ENCODE results near the gene VPS9D1. TPM values are rescaled to one million over a fixed set of nuclear protein-coding genes. Genes with fewer than 3 reads are reported as not detected.

The VPS9D1 gene
- total RNA-seq, 4 donors from 2014 or later = 1.5 to 10.5 (median 3.6) TPM

DNA sequence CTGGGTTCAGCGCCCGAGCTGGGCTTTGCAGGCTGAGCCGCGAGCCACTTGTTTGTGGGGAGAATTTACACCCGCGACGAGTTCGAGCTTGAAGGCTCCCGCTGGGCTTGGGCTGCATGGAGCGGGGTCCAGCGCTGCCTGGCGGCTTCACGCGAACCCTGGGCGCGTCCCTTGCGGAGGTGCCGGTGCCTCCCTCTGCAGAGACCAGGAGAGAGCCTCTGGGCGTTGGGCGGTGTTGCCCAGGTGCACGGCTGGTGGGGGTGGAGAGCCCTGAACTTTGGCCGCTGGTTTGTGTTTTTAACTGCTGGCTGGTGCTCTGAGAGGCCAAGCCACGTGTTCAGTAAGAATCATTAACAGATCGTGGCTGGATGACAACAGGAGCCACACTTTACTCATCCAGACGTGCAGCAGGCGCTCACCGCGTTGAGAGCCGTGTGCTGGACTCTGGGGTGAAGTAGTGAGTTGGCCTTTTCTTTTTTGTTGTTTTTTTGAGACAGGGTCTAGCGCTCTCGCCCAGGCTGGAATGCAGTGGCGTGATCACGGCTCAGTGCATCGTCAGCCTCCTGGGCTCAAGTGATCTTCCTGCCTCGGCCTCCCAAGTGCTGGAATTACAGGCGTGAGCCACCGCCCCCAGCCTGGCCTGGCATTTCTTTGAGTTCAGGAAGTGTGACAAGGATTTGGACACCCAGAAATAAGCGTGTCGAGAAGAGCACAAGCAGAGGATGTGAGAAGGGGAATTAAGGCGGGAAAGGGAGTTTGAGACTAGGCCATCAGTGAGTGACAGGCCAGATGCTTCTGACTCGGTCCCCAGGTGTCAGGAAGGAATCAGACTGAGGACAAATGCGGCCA, 33.4 kb downstream of the VPS9D1 start:
- TF ChIP-seq, protein P1, sequence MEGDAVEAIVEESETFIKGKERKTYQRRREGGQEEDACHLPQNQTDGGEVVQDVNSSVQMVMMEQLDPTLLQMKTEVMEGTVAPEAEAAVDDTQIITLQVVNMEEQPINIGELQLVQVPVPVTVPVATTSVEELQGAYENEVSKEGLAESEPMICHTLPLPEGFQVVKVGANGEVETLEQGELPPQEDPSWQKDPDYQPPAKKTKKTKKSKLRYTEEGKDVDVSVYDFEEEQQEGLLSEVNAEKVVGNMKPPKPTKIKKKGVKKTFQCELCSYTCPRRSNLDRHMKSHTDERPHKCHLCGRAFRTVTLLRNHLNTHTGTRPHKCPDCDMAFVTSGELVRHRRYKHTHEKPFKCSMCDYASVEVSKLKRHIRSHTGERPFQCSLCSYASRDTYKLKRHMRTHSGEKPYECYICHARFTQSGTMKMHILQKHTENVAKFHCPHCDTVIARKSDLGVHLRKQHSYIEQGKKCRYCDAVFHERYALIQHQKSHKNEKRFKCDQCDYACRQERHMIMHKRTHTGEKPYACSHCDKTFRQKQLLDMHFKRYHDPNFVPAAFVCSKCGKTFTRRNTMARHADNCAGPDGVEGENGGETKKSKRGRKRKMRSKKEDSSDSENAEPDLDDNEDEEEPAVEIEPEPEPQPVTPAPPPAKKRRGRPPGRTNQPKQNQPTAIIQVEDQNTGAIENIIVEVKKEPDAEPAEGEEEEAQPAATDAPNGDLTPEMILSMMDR (IDR thresholded peaks at IDR 0.05; ENCODE audit: low read depth) = no peak

DNA sequence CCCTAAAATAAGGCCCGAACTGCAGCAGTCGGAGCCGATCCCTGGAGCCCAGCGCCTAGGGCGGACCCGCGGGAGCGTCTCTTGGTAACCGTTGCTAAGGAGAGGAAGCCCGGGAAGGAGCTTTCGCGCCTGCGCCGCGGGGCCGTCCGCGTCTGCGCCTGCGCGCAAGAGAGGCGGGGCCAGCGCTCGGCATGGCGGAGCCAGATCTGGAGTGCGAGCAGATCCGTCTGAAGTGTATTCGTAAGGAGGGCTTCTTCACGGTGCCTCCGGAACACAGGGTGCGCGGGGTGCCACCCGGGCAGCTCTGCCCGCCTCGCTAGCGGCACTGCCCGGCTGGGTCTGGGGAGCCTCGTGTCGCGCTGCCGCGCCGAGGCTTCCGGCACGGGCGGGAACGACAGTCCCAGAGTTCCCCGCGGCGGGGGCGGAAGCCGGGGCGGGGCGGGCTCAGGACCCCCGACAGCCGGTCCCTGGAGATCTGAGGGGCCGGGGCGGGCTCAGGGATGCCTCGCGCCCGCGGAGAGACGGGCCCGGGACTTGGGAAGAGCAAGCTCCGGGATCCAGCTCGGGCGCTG, 34.1 kb downstream of the VPS9D1 start, which contains the start of gene CDK10:
TSS of gene CDK10 (plus strand) at position 170 of the 572 bp plus-strand sequence. CDS start at position 192, 22 bp downstream.
- TF ChIP-seq, protein P1 (IDR thresholded peaks at IDR 0.05; ENCODE audit: low read depth) = no peak

DNA sequence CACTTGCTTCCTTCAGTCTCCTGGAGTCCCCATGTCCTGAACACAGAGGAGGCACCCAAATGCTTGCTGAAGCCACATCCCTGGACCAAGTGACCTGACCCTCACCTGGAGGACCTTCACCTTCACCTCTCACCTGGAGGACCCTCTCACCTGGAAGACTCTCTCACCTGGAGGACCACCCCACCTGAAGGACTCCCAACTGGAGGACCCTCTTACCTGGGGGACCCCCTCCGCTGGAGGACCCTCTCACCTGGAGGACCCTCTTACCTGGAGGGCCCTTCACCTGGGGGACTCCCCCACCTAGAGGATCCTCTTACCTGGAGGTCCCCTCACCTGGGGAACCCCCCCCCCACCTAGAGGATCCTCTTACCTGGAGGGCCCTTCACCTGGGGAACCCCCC, 34.8 kb downstream of the VPS9D1 start:
- TF ChIP-seq, protein P1 (IDR thresholded peaks at IDR 0.05; ENCODE audit: low read depth) = no peak

DNA sequence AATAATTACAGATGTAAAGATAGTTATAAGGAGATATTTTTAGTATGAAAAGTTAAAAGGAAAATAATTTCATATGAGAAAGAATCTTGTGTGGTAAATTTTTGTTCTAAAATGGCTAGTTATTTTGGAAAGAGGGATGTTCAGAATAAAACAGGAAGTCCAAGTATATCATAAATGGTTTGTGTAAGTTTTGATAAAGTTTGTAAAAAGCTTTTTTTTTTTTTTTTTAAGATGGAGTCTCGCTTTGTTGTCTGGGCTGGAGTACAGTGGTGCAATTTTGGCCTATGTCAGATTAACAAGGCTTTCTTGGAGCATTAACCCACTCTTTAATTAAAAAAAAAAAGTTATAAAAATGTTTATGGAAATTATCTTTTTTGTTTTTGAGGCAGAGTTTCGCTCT, 42.4 kb downstream of the VPS9D1 start:
- TF ChIP-seq, protein P1 (IDR thresholded peaks at IDR 0.05; ENCODE audit: low read depth) = no peak

DNA sequence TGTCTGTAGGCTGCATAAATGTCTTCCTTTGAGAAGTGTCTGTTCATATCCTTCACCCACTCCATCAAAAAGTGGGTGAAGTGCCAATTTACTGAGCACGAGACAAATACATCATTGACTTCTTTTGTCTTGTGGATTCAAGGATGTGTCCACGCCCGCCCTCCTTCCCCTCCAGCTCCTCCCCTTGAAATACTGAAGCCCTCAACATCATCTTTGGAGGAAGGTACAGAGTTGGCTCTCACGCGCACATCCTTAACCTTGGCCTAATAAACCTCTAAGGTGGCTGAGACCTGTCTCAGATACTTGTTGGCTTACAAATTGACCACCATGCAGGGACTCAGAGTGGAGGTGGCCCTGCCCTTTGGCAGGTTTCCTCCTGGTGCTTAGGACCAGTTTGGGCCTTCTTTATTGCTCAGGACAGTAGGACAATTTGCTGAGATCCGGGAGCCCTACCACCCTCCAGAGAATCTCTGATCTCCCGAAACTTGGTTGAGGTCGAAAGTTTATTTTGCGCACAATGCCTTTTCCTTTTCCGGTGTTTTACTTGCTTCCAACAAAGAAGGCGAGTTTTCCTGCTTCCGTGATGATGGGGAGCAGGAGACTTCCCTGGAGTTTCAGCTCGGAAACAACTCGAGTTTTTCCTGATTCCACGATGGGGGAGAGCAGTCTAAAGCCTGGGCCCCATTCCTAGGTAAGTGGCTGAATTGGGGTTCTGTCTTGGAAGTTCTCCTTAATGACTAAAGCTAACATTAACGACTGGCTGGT, 48.3 kb downstream of the VPS9D1 start:
- TF ChIP-seq, protein P1 (IDR thresholded peaks at IDR 0.05; ENCODE audit: low read depth) = no peak

DNA sequence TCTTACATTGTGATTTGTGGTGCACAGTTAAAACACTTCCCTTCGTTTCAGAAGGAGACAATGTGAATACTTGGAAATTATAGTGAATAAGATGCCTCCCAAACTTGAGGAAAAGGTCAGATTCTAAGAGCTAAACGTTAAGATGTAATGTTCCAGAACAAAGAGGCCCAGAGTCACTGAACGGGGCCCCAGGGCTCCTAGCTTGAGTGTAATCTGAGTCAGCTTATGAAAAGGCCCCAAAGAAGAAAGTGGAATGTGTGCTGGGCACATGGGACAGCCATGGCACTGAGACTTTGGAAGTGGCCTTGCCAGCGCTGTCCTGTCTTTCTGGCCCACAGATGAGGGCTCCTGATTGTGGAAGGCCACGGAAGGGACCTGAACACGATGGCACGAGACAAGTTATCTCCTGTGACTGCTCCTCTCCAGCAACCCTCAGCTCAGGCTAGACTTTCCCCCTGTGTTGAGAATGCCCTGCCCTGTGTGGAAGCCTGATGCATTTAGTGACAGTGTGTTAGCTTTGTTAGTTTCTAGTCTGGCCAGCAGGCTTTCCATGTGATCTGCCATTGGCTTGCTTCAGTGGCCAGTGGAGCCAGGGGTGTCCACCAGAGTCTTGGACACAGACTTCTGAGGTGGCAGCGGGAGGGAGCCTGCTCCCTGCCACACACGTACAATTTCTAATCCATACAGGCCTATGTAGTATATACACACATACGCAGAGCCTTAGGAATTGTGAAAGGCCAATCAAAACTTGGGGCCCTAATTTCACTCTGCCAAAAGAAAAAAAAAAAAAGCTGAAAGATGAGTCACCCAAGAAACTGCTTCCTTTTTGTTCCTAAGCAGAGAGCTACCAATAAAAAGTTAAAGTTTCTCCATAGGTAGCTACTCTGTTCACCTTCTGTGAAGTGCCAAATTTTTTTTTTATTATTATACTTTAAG, 49.9 kb downstream of the VPS9D1 start:
- TF ChIP-seq, protein P1 (IDR thresholded peaks at IDR 0.05; ENCODE audit: low read depth) = no peak
